HFF-Myc (cell line): ENCODE data around the gene HDGFL3.
A peak's percentile ranks its signal among the peaks of the same experiment; 100 is the strongest.

Experiments used
- DNase-seq: peaks from one replicate; pipeline ENCODE4 v3.0.0-alpha.2; 2011; ENCODE audit warnings: low read depth; ENCODE audit errors: extremely low read depth
- H3K4me3 ChIP-seq: replicated peaks from 2 replicates; pipeline ENCODE4 v1.5.1; 2011; ENCODE audit warnings: low read depth, mild to moderate bottlenecking, control low read depth, low read length
- CTCF ChIP-seq: IDR thresholded peaks from 2 replicates; pipeline ENCODE4 v1.5.1; 2012; ENCODE audit warnings: mild to moderate bottlenecking, low read depth, low read length, control low read depth; ENCODE audit errors: missing control alignments

Gene HDGFL3

GRCh38 chr15:83207660-83208366 is at the start of gene HDGFL3:
HDGFL3 (minus strand) TSS chr15:83207823; CDS start chr15:83207414, 409 bp downstream.
- peak; percentile 5 for TF ChIP-seq CTCF
- no peak for DNase-seq
- peak within 1 kb of the TSS; percentile 84 for H3K4me3 ChIP-seq

GRCh38 chr15:83250781-83251180 is 43.2 kb upstream of the HDGFL3 start:
- H3K4me3 ChIP-seq, result no peak overlapping the region
- DNase-seq, result no peak
- no peak for TF ChIP-seq CTCF

GRCh38 chr15:83249030-83249343 is 41.4 kb upstream of the HDGFL3 start:
- no peak for DNase-seq

GRCh38 chr15:83248151-83249029 is 40.8 kb upstream of the HDGFL3 start:
- TF ChIP-seq CTCF, result peak; percentile 73
- H3K4me3 ChIP-seq, result no peak overlapping the region
- DNase-seq, result peak; percentile 59

More at GRCh38 chr15:83249030-83249343, 41.4 kb upstream of the HDGFL3 start:
- TF ChIP-seq CTCF, result no peak
- H3K4me3 ChIP-seq, result no peak overlapping the region

GRCh38 chr15:83243634-83244033 is 36.0 kb upstream of the HDGFL3 start:
- no peak for TF ChIP-seq CTCF
- no peak for DNase-seq
- H3K4me3 ChIP-seq, result no peak overlapping the region

GRCh38 chr15:83230242-83230641 is 22.6 kb upstream of the HDGFL3 start:
- TF ChIP-seq CTCF, result no peak
- H3K4me3 ChIP-seq, result no peak overlapping the region
- DNase-seq, result no peak
